NCI-H2196 (cell line): ENCODE data around the gene EML1.

ENCODE experiments used
- DNase-seq: peaks from one replicate; lab custom pipeline; 2025; ENCODE audit not compliant: unreplicated experiment; lab: John Stamatoyannopoulos, UW

Gene EML1

DNA sequence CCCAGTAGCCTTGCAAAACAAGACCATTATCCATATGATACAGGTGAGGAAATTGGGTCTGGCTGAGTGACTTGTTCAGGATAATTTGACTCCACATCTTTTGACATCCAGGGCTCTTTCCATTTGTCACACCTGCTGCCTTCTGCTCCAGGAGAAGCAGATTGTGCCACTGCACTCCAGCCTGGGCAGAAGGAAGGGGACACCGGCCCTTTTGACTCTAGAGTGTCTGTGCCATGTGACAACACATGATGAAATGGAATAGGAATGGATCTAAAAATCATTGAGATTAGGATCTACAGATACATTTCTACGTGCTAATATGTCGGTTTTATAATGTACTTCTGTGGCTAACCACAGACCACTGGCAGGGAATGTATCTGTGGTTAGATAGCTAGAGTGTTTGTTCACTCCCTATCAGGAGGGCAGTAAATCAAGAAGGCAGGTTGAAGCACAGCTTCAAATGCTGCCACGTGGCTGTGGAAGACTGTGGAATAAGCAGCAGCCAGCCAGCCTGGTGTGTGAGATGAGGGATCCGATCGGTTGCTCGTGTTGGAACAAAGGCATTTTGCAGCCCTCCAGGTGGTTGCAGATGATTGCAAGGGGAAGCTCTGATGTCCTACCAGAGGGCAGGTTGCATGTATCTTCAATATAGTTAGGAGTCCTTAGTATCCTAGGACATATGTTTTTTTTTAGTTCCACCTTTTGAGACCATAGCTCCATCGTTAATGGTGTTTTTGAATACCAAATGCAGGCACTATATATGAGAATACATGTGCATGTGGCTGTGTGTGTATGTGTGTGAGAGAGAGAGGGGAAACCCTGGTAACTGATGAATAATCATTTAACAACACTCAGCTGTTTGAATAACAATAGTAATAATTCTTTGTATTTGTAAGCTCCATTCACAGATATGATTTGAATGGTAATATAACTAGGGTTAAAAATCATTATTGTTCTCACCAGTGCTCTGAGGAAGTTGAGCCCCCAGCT is 28.6 kb downstream of the EML1 start:
- DNase-seq: peak; percentile 31

DNA sequence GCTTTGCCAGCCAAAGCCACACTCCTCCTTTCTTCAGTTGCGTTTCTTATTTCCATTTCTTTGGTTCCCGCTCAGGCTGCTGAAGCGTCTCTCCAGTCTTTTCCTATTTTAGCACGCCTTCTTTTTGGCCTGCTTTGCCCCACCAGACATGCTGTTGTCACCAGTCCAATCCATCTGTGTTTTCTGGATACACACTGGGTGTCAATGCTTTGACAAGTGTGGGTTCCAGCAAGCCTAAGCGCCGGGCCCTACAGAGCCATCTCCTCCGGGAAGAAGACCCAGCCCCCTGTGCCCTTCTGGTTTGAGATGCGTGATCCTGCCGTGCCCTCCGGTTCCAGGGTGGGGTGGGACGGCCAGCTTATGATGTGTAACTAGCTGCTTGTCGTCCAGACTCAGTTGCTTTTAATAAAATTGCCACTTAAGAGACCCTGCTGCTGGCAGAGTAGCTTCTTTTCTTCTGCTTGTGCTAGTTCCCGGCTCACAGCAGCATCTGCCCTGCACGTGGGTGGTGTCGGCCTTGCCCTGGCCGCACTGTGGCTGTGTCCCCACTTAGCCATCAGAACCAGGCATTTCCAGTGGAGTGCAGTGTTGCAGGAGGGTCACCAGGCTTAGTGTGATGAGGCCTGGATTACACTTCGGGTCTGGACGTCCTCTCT is 29.7 kb downstream of the EML1 start:
- DNase-seq: no peak

DNA sequence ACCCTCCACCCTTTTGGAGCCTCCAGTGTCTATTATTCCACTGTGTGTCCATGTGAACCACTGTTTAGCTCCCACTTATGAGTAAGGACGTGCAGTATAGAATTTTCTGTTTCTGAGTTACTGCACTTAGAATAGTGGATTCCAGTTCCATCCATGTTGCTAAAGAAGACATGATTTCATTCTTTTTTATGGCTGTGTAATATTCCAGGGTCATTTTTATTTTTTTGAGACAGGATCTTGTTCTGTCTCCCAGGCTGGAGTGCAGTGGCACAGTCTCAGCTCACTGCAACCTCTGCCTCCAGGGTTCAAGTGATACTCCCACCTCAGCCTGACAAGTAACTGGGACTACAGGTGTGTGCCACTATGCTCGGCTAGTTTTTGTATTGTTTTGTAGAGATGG is 31.6 kb downstream of the EML1 start:
- no peak for DNase-seq

DNA sequence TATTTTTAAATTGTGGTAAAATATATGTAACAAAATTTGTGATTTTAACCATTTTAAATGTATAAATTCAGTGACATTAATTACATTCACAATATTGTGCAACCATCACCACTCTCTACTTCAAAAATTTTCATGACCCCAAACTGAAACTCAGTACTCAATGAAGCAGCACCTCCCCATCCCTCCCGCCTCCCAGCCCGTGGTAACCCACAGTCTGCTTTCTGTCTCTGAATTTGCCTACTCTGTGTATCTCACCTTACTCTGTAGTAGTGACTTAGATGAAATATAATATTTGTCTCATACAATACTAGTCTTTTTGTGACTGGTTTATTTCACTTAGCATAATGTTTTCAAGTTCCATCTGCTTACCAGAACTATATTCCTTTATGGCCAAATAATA is 36.2 kb downstream of the EML1 start:
- no peak for DNase-seq

DNA sequence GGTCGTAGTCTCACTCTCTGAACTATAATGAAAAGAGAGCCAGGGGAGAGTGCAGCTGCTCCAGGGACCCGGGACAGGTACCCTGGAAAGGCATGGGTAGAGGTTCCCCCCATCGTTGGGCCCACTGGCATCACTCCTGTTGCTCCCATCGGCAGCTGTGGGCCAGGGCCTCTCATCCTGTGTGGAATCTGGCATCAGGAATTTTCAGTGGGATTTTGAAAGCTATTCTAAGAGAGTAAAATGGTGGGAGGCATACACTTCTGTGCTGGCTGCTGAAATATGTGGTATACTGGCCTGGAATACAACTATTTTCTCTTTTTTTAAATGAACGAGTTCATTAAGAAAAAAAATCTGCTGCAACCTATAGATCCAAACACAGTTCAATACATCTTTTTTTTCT is 38.1 kb downstream of the EML1 start:
- DNase-seq: no peak

DNA sequence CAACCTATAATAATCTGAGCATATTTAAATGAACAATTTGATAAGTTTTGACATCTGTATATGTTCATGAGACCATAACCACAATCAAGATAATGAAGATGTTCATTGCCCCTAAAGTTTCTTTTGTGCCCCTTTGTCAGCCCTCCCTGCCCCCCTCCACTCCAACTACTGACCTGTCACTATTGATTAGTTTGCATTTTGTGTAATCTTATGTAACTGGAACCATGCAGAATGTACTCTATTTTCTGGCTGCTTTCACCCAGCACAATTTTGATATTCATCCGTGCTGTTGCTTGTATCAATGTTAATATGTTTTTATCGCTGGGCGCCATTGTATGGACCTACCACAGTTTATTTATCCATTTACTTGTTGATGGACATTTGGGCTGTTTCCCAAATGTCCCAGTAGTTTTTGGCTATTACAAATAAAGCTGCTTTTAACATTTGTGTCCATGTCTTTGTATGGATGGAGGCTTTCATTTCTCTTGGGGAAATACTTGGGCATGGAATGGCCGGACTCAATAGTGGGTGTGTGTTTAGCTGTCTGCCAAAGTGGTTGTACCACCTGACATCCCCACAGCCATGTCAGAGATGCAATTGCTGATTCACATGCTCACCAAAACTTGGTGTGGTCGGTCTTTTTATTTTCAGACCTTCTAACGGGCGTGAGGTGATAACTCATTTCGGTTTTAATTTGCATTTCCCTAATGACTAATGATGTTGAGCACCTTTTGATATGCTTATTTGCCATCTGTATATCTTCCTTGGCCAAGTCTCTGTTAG is 38.9 kb downstream of the EML1 start:
- DNase-seq: no peak

DNA sequence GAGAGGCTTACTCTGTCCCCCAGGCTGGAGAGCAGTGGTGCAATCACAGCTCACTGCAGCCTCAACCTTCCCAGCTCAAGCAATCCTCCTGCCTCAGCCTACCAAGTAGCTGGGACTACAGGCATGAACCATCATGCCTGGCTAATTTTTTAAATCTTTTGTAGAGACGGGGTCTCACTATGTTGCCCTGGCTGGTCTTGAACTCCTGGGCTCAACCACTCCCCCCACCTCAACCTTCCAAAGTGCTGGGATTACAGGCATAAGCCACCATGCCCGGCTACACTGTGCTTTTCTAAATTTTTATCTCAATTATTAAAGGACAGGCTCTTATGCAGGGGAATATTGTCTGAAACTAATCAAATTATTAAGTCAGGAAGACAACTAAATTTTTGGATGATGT is 44.6 kb downstream of the EML1 start:
- no peak for DNase-seq

DNA sequence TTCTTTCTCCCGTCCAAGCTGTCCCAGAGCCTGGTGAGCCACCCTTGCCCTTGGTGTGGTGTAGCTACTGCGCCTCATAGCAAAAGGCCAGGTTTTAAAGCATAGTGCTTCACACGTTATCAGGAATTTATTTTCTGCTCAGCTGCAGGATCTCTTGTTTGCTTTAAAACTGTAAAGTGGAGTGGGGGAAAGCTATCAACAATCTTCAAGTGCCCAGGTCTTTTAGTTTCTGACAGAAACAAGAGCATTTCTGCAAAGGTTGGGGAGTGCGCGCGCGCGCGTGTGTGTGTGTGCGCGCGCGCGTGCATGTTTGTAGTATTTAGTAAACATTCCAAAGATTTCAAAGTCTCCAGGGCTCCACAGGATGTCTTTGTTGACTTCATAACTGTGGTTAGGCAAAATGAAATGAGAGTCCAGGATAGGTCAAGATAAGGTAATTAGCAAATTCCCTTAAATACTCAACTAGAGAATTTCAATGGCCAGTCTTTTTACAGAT is 45.5 kb downstream of the EML1 start:
- peak; percentile 38 for DNase-seq

DNA sequence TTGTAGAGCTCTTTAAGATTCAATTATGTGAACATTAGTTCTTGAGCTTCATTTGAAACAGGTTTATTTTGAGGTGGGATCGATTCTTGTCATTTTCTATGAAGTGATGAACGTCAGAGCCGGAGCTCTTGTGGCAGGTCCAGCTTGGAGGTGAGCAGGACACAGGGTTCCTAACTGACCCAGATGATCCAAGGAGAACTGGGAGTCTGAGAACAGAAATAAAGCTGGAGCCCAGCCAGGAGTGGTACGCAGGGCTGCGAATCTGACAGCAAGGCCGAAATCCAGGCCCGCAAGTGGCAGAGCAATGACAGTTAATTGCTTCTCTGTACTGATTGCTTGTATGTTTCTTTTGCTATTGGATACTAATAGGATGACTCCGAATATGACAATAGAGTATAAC is 46.5 kb downstream of the EML1 start:
- no peak for DNase-seq

DNA sequence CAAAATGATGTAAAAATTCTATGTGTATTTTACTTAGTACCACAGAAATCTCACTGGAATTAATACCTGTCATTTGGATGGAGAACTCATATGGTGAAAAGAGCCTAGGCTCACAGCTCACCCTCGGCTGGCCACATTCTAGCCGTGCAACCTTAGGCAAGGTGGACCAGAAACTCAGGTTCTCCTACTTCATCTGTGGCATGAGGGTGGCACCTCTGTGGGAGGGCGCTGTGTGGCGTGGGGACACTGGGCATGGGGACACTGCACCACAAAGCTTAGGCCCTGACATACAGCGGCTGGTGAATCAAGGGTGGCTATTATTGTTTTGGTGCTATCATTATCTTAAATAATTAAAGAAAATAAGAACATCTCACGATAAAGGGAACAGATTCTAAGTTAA is 47.1 kb downstream of the EML1 start:
- no peak for DNase-seq

DNA sequence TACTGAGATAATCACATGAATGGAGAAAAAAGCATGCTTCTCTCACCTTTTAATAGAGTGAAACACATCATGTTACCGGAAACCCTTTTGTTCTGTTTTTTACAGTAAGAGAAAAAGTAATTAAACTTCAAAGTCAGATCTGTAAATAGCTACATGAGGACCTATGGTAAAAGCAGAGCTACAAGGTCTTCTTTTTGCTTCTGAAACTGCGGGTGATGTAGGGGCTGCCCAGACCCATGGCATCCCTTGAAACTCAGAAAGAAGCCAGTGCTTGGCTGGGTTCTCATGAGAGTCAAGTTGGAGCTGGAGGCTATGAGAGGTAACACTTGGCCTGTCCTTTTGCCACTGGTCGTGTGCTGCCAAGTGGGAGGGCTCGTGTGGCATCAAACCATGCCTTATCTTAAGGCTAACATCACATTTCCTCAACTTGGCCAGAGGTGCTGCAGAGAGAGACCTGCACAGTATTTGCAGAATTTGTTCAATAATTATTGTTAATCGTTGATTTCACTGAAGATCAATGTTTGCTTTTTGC is 47.6 kb downstream of the EML1 start:
- no peak for DNase-seq

DNA sequence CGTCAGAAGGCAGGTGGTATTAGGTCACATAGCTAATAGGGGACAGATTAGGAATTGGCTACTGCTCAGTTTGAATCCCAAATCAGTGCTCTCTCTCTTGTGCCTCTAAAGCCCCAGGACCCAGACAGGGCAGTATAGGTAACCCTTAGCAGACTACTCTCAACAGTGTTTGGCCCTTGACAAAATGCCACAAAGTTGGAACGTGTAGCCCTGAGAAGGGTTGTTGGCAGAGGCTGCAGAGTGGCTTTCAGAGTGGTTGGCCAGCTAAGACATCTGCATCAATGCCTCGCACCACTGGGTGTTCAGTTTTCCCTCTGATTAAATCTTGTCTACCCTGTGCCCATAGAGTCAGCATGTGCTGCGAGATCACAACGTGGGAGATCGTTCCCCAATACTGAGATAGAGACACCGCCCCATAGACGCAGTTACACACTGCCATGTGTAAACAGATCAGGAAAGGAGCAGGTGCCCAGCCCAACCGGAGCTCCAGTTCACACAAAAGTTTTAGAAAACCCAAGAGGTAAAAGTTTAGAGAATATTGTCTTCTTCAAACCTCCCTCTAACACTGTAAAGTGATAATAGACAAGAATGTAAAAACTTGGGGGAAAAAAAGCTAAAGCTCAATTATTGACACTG is 48.3 kb downstream of the EML1 start:
- no peak for DNase-seq

DNA sequence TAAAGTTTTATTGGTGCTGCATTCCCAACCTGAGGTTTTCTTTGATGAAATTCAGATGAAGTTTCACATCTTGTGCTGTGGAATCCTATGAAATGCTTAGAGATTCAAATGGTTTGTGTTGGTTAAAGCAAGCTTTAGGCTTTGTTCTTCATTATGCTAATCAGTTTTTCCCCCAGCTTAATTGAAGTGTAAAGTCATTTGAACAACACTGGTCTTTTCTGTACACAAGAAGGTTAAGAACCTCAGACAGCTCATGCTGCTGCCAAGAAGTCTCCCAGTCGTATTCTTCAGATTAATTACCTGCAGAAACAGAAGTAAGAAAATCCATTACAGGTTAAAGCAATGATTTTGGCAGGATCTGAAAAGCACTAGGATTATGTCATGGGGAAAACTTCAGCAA is 48.9 kb downstream of the EML1 start:
- no peak for DNase-seq

DNA sequence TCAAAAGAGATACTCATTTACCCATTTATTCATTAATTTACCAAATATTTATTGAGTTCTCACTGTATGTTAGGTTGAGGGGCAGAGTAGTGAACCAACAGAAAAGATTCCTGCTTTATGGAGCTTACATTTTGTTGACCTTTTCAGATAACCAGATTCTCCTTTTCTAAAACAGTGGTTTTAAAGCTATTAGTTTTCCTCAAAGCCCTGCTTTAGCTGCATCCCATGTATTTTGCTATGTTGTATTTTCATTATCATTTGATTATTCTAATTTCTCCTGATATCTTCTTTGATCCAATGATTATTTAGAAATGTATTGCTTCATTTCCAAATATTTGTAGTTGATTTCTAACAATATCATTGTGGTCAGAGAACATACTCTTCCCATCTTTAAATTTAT is 53.6 kb downstream of the EML1 start:
- no peak for DNase-seq

DNA sequence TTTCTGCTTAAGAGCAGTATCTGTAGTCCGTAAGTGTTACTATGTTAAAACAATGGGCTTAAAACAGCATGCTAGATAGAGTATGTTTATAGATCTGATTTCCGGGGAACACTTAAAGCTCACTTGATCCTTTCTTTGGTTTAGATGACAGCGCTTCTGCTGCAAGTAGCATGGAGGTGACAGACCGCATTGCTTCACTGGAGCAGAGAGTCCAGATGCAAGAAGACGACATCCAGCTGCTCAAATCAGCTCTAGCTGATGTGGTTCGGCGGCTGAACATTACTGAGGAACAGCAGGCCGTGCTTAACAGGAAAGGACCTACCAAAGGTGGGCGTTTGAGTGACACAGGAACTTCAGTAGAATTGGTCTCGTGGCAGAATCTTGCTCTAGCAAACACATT is 57.5 kb downstream of the EML1 start:
- DNase-seq: no peak

DNA sequence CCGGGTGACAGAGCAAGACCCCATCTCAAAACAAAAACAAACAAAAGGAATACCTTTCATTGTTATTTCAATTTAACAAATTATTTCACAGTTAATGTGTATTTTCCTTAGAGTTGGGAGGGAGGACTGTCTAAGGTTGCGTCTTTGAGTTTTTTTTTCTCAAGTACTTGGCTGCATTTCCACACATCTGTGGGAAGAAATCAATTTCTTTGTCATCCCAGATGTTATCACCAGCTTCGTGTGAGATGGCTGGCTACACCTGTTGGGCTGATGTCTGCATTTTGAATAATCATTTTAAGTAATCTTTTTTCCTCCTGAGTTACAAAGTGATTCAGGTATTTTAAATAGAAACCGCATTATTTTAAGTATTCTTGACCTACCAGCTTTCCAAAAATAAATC is 59.4 kb downstream of the EML1 start:
- DNase-seq: no peak

DNA sequence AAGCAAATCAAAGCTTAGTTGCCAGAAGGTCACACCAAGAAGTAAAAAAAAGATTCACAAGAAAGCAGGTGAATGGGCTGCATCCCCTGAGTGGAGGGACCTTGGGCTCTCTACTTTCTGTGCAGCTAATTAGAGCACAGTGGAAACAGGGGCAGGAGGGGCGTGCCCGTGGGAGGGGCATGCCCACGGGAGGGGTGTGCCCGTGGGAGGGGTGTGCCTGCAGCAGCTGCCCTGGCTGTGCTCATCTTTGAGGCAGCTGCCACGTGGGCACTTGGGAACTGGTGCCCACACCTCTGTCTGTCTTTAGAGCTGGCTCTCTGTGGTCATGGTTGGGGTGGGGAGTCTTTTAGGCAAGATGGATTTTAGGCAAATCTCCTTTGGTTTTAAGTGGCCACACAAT is 60.0 kb downstream of the EML1 start:
- DNase-seq: no peak

DNA sequence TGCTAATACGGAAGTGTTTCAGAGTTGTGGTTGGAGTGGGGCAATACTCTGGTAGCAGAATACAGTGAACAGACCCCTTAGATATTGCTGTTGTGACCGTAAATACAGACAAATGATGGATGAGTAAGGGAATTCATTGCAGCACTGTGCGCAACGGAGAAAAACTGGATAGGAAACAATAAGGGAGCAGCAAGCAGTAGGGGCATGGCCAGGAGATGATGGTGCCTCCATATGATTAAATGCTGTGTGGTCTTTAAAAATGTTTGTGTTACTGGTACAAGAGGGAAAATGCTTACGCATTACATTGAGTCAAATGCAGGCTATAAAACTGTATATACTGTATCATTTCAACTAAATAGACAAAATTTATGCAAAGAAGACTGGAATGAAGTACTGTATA is 61.6 kb downstream of the EML1 start:
- DNase-seq: no peak

DNA sequence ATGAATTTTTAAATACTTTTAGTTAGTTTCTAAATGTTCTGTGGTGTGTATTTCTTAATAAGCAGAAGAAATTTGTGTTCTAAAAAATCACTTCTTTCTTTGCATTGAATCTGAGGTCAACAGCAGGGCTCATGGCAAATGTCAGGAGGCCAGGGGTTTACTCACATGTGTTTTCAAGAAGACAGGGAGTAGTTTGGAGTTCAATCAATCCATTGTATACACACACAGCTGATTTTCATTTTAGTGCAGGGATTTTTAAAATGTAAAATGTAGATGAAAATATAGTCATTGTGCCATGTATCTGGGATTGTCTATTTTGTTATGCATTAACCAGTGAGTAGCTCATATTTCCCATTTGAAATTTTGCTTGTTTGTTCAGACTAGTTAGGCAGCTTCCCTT is 62.1 kb downstream of the EML1 start:
- DNase-seq: no peak

DNA sequence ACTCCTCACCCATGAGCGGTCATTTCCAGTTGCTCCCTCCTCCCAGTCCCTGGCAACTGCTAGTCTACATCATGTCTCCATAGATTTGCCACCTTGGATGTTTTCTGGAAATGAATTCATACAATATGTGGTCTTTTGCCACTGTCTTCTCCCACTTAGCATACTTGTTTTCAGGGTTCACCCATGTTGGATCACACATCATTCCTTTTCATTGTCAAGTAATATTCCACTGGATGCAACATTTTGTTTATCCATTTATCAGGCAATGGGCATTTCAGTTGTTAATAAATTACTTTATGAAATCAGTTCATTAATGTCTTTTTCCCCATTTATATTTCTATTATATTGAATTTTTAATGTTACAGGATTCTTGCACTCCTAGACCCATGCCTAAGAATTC is 64.3 kb downstream of the EML1 start:
- no peak for DNase-seq

DNA sequence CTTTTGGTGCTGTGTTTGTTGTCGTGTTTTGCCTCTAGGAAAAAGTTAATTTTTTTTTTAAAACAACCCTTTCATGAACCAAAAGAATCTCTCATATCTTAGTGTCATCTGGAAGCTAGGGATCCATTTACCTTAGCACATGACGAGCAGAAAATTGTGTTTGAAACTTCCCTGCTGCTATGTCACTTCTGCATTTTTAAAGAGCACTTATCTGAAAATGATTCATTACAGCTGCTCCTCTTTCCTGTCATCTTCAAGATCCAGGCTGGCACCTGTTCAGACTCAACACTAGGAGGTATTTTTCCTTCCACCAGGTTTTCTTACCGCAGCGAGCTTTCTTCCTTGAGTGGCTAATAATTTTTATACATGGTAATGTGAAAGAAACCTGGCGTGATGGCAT is 67.0 kb downstream of the EML1 start:
- DNase-seq: no peak
